Mesothelial cell of epicardium (in vitro differentiated cells): Measurements from ENCODE around the gene PARVA. TPM values are rescaled to one million over a fixed set of nuclear protein-coding genes. Genes with fewer than 3 reads are reported as not detected.

Source experiments
- DNase-seq, 2 experiments: peaks; one replicate each; pipeline ENCODE4 v3.0.0; 2021; ENCODE audit warnings: low spot score in 2 of 2; ENCODE audit not compliant: unreplicated experiment in 2 of 2
- H3K27ac Mint-ChIP-seq: 2 replicates; pipeline ENCODE4 v1.8.0; 2021; ENCODE audit warnings: mixed read lengths
- H3K27me3 Mint-ChIP-seq: 2 replicates; pipeline ENCODE4 v1.8.0; 2021; ENCODE audit warnings: low read depth, mixed read lengths
- H3K36me3 Mint-ChIP-seq: 2 replicates; pipeline ENCODE4 v1.8.0; 2021; ENCODE audit warnings: mixed read lengths
- H3K4me1 Mint-ChIP-seq: 2 replicates; pipeline ENCODE4 v1.8.0; 2021; ENCODE audit warnings: mixed read lengths
- H3K4me3 Mint-ChIP-seq: 2 replicates; pipeline ENCODE4 v1.8.0; 2021; ENCODE audit warnings: mild to moderate bottlenecking, moderate library complexity, mixed read lengths
- H3K9me3 Mint-ChIP-seq: 2 replicates; pipeline ENCODE4 v1.8.0; 2021; ENCODE audit warnings: mixed read lengths
- CTCF ChIP-seq: fragments of 200-600 bp; sonication (generic); IDR thresholded peaks from one replicate; pipeline ENCODE4 v1.5.0; 2021; ENCODE audit warnings: antibody characterized with exemption; ENCODE audit not compliant: unreplicated experiment
- total RNA-seq: library from RNA; stranded (reverse); gene quantifications from 3 replicates; pipeline ENCODE4 v1.2.1, GENCODE V29; 2021

The PARVA gene
- total RNA-seq, 1 donor from 2014 or later: 77.1 TPM

GRCh38 chr11:12523180-12523924 lies 146.0 kb downstream of the PARVA start:
- Mint-ChIP-seq H3K36me3 (peaks cover 33% of the 10 kb centered on the region), H3K27me3 (no peaks in the 10 kb centered on the region), H3K9me3 (no peaks in the 10 kb centered on the region), H3K4me1 (peaks cover 13% of the 10 kb centered on the region), H3K27ac (peak overlapping the region; percentile 70), H3K4me3 (no peak overlapping the region)
- no peak for DNase-seq
- TF ChIP-seq CTCF: no peak

- H3K36me3 Mint-ChIP-seq: peaks cover 23% of the 10 kb centered on the region
- no peak overlapping the region for H3K27ac Mint-ChIP-seq
Observed at GRCh38 chr11:12524865-12525264, 147.5 kb downstream of the PARVA start.

GRCh38 chr11:12525466-12526055 lies 148.2 kb downstream of the PARVA start:
- peaks cover 19% of the 10 kb centered on the region for H3K36me3 Mint-ChIP-seq
- no peak overlapping the region for H3K4me3 Mint-ChIP-seq
- H3K4me1 Mint-ChIP-seq: peaks cover 13% of the 10 kb centered on the region
- no peak overlapping the region for H3K27ac Mint-ChIP-seq
- no peaks in the 10 kb centered on the region for H3K27me3 Mint-ChIP-seq
- no peak for TF ChIP-seq CTCF
- H3K9me3 Mint-ChIP-seq: no peaks in the 10 kb centered on the region
- no peak for DNase-seq

More at GRCh38 chr11:12524865-12525264, 147.5 kb downstream of the PARVA start:
- no peak for TF ChIP-seq CTCF
- H3K9me3 Mint-ChIP-seq: no peaks in the 10 kb centered on the region
- no peak for DNase-seq
- H3K27me3 Mint-ChIP-seq: no peaks in the 10 kb centered on the region
- no peak overlapping the region for H3K4me3 Mint-ChIP-seq
- peaks cover 13% of the 10 kb centered on the region for H3K4me1 Mint-ChIP-seq

- Mint-ChIP-seq H3K27ac (peak overlapping the region; percentile 6), H3K27me3 (no peaks in the 10 kb centered on the region), H3K4me3 (no peak overlapping the region), H3K36me3 (peaks cover 15% of the 10 kb centered on the region), H3K9me3 (no peaks in the 10 kb centered on the region), H3K4me1 (peaks cover 13% of the 10 kb centered on the region)
- no peak for DNase-seq
- no peak for TF ChIP-seq CTCF
Observed at GRCh38 chr11:12526789-12527188, 149.4 kb downstream of the PARVA start.

GRCh38 chr11:12528487-12528886 lies 151.1 kb downstream of the PARVA start:
- no peak for DNase-seq
- H3K27me3 Mint-ChIP-seq: no peaks in the 10 kb centered on the region
- H3K4me1 Mint-ChIP-seq: peaks cover 7% of the 10 kb centered on the region
- no peak overlapping the region for H3K27ac Mint-ChIP-seq
- H3K36me3 Mint-ChIP-seq: peaks cover 20% of the 10 kb centered on the region
- no peaks in the 10 kb centered on the region for H3K9me3 Mint-ChIP-seq
- TF ChIP-seq CTCF: no peak
- no peak overlapping the region for H3K4me3 Mint-ChIP-seq
